Measurements from ENCODE around the gene WIZ.

GRCh38 chr19:15436826-15437110 is 13.0 kb downstream of the WIZ start:
- no peak for TF ChIP-seq CTCF (optimal IDR thresholded peaks at IDR 0.05 in 1 of 3, IDR thresholded peaks at IDR 0.05 in 1 of 3, conservative IDR thresholded peaks at IDR 0.05 in 1 of 3; ENCODE audit: extremely low read depth in 1 of 3, insufficient read depth in 2 of 3, low read length in 3 of 3)
- no peak for TF ChIP-seq EZH2 (IDR thresholded peaks at IDR 0.05; ENCODE audit: low read length)
